NOMO-1 treated with dmso at 0.1 percent for 144 hours (cell line): ENCODE measurements around the gene TARBP1.
"Not testable (repeated sequence)": the region's sequence is repeated elsewhere in the genome, so short reads cannot be mapped to it uniquely, and the experiment has no call there.

ENCODE experiments used
- DNase-seq: peaks from one replicate; lab custom pipeline; 2025; ENCODE audit not compliant: unreplicated experiment; lab: John Stamatoyannopoulos, UW

TARBP1 gene

DNA sequence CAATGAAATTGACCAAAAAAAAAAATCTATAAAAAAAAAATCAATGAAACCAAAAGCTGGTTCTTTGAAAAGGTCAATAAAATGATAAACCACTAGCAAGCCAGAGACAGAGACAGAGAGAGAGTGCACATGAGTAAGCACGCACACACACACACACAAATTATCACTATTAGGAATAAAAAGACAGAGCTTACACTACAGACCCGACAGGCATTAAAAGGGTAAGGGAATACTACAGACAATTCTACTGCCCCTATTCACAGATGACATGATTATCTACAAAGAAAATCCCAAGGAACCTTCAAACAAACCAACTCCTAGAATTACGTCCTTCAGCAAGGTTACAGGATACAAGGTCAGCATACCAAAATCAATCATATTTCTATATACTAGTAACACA is 38.6 kb downstream of the TARBP1 start:
- DNase-seq = no peak

DNA sequence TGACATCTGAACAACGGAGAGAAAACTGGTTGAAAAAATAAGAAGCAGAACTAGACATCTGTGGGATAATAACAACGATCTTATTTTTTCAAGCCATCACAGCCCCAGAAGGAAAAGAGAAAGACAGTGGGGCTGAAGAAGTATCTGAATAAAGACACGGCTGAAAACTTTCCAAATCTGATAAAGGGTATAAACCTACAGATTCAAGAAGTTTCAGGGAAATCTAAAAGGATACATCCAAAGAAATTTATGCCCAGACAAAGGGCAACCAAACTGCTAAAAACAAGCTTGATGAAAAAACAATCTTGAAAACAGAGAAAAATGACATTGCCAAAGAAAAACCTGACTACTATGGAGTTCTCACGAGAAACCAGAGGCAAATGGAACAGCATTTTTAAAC is 40.4 kb downstream of the TARBP1 start:
- no peak for DNase-seq

DNA sequence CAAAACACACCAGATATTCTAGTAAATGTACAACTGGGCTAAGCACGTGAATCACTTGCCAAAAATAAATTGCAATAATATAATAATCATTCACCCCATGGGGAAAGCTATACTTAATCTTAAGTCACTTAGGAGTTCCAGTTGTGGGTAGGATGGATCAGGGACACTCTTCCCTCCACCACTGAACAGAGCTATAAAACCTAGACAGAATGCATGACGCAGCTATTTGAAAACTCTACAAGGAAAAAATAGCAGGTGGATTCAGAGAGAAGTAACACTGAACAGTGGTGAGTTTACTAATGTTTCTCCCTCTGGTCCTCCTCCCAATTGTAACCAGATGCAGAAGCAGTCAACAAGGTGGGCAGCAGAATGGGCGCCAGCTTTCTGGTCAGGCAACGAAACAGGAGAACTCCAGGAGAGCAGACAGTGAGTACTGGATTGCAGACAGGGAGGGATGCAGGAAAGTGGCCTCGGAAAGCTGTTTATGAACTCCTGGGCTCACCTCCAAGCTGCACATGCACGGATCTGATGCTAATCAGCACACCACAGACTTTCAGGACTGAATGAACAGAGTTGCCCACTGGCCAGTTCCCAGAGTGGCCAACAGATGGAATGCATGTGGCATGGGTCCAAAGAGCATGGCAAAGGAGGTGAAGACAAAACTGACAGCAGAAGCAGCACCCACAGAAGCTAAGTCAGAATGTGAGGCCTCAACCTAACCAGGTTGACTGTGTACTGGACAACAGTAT is 41.4 kb downstream of the TARBP1 start:
- DNase-seq = no peak

DNA sequence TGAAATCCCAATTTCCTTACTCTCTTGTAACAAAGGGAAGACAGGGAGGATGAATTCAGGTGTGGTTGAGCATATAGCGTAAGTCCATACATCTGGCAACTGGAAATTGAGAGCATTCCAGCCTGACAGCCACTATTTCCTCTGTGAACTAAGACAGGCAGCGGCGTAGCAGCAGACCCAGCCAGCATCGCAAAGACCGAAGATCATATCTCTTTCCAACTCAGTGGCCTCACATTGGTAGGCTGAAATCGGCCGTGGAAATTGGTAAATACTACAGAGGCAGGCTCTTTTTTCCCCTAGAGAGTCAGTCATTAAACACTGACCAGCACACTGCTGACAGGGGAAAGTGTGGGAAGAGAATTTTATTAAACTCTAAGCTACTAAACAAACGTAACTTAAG is 43.4 kb downstream of the TARBP1 start:
- no peak for DNase-seq

DNA sequence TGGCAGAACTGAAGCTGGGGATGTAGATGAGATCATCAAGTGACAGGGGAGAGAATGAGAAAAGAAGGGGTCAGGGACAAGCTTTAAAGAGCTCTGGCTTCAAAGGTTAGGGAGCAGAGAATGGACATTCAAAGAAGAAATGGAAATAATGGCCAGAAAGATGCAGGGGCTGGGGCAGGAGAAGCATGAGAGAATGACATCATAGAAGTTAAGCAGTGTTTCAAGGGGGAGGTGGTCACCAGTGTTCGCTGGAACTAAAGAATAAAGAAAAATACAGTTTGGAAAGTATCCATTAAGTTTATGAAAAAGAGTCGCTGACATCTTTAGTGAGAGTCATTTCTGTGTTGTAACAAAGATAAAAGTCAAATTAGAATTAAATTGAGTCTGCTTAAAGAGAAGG is 44.3 kb downstream of the TARBP1 start:
- DNase-seq = no peak

DNA sequence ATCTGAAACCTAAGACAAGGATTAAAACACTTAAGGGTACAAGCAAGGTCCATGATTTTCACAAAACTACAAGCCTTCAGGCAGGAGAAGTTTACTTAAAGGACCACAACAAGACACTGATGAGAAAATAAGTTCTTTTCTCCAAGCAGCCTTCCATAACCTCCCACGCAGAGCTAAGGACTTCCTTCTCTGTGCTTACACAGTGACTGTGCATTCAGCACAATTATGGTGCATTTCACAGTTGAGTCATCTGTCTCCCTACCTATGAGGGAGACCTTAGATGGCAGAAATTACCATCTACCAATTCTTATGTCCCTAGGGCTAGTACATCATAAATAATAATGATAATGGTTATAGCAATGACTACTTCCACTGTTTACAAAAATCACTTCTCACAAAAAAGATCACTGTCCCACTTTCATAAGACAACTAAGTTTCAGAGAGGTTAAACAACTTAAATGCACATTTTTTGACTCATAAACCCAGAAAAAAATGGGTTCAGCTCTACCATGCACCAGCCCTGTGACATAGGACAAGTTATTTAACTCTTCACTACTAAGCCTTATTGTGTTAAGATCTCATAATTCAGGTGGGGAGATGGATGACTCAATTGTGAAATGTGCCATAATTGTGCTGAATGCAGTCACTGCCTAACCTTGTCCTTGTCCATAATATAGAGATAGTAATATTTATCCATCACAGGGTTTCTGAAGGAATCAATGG is 45.3 kb downstream of the TARBP1 start:
- no peak for DNase-seq

DNA sequence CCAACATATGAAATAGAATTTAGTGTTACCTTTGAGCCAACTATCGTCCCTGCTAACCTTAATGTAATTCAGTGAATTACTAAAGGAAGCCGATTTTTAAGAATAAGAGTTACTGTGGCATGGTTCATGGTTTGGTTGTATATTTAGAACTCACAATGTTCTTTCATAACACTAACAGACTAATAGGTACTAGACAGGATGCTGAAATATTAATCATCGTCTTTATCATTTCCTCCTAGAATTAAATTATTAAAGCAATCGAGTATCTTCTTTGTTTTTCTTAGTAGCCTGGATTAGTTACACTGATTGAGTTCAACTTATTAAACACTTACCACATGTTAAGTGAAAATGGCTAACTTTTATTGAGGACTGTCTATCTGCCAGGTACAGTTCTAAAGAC is 47.7 kb downstream of the TARBP1 start:
- no peak for DNase-seq

DNA sequence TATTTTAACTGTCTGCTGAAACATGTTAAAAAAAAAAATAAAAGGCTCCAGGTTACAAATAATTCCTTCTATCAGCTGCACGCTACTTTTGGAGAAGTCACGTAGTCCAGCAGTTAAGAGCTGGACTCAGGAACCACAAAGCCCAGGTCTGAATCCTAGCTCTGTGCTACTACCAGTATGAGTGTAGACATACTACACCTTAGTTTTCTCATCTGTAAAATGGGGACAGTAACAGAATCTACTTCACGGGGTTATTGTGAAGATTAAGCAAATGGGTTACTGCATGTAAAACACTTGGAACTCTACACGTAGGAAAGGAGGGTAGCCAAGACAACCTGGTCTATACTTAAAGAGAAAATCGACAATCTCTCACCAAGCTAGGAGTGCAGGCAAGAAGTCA is 48.3 kb downstream of the TARBP1 start:
- DNase-seq = no peak

DNA sequence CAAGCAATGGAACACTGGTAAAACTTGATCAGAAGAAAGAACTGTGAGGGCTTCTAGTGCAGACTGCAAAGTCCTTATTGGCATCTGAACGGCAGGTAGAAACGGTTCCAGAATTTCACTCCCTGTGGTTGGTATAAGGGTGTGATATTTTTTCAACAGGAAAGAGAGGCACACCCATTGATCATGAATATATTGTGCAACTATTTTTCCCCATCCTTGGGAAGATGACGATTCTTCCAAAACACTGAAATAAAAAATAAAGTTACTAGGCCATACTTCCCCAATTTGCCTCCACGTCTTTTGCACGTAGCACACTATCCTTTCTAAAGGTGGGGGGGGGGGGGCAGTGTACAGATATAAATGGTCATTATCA is 49.6 kb downstream of the TARBP1 start:
- no peak for DNase-seq

DNA sequence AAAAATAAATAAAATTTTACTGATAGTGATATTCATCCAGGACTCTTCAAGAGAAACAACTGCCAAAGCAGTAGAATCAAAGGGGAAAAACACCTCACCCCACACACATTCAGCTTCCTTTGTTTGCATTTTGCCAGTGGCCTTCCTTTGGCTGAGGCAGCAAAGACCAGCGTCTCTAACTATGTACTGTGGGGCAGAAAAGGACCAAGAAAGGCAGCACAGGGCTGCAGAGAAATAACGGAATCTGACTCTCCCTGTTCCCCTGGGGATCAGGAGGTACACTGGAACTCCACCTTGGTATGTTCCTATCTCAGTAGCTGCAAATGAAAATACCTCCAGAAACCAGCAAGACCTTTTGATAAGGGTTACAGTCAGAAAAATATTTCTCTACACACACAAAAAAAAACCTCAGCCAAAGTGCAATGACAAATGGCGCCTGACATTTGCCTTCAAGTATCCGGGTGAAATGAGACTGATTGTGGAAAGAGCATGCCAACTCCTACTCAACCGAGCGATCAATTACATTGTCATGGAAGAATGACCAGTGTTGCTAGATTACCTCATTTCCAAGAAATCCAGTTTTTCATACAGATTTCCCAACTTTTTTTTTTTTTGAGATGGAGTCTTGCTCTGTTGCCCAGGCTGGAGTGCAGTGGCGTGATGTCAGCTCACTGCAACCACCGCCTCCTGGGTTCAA is 50.9 kb downstream of the TARBP1 start:
- DNase-seq = no peak

DNA sequence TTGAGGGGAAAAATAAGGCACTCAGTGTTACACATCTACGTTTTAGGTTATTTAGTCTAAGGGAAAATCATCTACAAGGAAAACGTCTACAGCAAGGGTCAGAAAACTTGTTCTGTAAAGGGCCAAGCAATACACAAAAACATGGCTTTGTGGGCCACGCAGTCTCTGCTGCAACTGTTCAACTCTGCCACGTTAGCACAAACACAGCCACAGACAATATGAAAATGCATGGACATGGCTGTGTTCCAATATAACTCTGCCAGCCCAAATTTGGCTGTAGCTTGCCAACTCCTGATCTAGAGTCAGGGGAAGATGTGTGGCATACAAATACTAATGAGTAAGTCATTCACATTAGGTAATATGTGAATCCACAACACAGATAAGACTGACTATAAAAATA is 65.0 kb downstream of the TARBP1 start:
- no peak for DNase-seq

DNA sequence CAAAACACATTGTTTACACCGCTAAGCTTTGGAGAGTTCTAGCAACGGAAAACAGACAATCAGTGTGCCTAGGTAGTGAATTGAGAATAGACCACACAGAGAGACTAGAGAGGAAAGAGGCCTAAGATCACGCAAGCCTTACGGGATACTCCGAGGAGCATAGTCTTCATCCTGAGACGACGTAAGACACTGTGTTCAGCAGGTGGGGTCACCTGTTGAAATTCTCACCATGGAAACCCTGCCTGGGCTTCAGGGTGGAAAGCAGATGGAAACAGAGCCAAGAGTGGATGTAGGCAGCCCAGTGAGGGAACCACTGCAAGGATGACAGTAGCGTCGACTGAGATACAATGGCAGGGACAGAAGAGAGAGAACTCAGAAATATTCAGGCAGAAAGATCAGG is 65.5 kb downstream of the TARBP1 start:
- DNase-seq = no peak

DNA sequence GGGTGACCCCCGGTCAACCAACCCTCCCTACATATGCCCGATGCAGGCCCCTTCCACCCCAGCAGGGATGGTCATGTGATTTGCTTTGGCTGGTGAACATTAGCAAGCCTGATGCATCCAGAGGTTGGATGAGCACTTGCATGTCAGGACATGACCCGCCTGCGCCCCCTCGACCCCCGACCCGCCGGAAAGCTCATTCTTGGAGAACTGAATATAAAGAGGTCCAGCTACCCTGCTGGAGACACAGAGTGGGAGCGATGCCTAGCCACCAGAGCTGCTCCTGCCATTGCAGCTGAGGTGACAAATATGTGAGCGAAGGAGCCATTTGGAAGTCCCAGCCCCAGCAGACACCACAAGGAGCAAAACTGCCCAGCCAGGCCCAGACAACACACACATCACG is 66.1 kb downstream of the TARBP1 start:
- DNase-seq = no peak

DNA sequence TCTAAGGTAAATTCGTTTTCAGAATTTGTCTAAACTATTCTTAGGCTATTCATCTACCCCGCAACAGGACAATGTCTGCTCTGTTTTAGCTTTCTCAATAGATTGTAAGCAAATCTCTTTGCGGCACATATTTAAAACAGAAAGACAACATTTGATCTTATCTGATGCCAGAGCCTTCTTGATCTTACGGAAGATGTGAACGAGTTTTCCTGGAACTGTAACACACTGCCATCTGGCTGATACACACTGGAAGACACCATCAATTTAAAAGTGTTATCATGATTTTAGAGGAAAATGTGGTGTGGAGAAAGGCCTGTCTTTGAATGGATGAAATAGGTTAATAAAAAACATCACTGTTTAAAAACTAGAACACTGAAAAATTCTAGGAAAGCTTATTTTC is 69.7 kb downstream of the TARBP1 start:
- DNase-seq = no peak

DNA sequence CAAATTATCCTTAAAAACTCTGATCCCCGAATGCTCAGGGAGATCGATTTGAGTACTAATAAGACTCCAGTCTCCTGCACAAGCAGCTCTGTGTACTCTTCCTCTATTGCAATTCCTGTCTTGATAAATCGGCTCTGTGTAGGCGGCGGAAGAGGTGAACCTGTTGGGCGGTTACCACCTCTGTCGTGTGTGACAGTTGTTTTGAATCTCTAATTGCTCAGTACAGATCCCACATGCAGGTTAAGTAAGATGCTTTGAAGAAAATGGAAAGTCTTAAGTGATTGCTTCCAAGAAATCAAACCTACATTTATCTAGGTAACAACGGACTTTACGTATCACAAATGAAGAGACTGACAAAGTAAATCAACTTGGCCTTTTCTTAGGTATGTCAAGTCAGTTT is 70.2 kb downstream of the TARBP1 start:
- DNase-seq = no peak

DNA sequence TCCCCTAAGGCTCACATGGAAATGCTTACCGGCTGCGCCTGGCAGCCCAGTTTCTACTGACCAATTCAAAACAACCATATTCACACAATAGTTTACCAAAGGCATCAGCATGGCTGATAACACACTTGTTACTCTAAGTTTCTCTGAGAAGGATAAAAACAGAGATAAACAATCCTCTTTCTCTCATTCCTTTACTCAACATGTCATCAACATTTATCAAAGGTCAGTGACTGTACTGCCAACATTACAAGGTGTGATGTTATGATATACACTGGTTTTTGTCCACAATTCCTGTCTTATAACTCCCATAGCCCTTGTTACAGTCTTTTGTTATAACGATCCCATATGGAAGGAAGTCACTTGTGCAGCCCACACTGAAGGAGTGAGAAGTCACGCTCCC is 72.1 kb downstream of the TARBP1 start:
- DNase-seq = no peak

DNA sequence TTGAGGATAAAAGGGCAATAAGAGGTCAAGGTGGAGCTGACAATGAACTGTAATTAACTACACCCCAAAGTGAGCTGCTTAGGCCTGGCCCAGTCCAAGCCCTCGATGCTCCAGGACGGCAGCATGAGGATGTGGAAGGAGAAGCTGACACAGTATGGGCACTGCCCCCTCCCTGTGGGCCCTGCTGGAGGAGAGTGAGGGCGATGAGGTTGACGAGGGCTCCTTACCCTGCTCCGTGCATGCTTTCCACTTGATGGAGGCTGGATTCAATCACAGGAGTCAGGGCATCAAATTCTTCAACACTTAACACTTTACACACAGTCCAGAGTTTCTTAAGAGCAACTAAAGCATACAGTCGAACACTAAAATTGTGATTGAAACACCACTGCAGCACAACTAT is 73.3 kb downstream of the TARBP1 start:
- DNase-seq = no peak

DNA sequence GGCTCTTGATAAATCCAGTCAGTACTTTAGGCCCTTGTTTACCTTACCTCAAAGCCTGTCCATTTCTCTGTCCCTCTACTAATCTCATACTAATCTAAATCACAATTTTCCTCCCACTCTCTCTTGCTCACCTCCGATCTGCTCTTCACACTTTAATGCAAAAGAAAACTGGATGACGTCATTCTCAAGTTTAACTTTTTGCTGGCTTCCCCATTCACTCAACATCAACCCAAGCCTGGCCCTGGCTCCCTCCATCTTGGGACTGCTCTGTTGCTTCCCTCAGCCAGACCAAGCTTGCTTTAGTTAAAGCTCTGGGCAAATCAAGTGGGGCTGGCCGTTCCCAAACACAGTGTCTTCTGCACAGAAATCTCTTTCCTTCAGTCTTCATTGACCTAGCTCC is 76.0 kb downstream of the TARBP1 start:
- DNase-seq = no peak

DNA sequence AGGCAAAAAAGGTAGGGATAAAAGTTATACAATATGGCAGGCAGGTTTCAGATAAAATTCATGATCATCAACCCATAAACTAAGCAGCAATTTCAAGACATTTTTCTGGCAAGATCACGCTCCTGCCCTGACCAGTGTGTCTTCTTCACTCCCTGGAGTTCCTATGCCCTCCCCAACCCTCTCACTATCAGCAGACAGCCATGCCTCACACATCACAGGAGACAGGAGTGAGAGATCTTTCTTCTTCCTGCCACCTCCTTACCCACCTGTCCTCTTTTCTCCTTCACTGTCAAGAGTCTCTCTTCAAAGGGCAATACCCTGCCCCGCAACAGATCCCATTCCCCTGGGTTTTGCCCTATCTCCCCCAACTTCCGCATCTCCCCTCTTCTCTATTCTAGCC is 77.3 kb downstream of the TARBP1 start:
- no peak for DNase-seq

DNA sequence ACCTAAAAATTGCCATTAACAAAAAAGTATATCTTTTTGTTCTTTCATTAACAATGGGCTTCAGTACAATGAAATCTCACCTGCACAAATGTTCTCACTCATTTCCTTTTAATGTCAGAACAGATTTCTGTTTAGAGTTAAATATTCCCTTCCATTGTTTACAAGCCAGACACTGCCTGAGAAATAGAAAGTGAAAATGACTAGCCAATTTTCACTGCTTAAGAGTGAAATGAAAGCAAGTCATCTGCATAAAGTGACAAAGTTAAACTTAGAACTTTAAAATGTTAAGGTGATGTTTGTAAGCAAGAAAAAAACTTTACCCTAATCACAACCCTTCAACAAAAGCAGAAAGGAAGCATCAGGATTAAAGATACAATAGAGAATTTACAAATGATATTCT is 78.2 kb downstream of the TARBP1 start:
- no peak for DNase-seq

DNA sequence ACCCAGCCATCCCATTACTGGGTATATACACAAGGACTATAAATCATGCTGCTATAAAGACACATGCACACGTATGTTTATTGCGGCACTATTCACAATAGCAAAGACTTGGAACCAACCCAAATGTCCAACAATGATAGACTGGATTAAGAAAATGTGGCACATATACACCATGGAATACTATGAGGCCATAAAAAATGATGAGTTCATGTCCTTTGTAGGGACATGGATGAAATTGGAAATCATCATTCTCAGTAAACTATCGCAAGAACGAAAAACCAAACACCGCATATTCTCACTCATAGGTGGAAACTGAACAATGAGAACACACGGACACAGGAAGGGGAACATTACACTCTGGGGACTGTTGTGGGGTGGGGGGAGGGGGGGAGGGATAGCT is 79.5 kb downstream of the TARBP1 start:
- DNase-seq = not testable (repeated sequence)

DNA sequence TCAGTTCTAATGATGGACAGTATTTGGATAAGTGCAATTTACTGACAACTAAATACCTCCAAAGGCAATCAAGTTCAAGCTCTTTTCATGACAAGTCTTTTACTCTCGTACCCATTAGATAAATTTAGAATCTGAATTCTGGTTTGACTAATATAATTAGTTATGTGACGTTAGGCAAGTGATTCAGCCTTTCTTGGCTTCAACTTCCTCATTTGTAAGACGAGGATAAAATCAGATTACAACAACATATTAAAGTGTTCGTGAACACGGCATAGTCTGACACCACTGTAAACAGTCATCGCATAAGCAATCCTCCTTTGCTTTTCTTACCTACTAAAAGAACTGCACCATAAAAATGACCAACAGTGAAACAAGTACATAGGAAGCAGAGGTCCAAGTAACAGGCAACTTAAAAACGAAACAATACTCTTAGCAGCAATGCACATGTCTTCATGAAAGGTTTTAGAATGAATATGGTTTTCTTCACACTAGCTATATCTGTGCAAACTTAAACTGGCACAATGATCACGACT is 80.1 kb downstream of the TARBP1 start:
- peak; percentile 47 for DNase-seq
